AG09309 (cell line): ENCODE data around the gene S100G.

Experiments
- DNase-seq: peaks from one replicate; pipeline ENCODE4 v3.0.0-alpha.2; 2010; ENCODE audit warnings: low read depth
- H3K4me3 ChIP-seq: 2 replicates; pipeline ENCODE4 v1.5.1; 2011; ENCODE audit warnings: mild to moderate bottlenecking, low read depth, low read length, moderate library complexity; ENCODE audit not compliant: control insufficient read depth
- TF ChIP-seq, protein P1 (sequence below): IDR thresholded peaks from 2 replicates; pipeline ENCODE4 v1.5.1; 2011; ENCODE audit warnings: mild to moderate bottlenecking, low read depth, low read length, inconsistent platforms; ENCODE audit not compliant: insufficient read depth, control insufficient read depth; ENCODE audit errors: missing control alignments

Gene S100G

DNA sequence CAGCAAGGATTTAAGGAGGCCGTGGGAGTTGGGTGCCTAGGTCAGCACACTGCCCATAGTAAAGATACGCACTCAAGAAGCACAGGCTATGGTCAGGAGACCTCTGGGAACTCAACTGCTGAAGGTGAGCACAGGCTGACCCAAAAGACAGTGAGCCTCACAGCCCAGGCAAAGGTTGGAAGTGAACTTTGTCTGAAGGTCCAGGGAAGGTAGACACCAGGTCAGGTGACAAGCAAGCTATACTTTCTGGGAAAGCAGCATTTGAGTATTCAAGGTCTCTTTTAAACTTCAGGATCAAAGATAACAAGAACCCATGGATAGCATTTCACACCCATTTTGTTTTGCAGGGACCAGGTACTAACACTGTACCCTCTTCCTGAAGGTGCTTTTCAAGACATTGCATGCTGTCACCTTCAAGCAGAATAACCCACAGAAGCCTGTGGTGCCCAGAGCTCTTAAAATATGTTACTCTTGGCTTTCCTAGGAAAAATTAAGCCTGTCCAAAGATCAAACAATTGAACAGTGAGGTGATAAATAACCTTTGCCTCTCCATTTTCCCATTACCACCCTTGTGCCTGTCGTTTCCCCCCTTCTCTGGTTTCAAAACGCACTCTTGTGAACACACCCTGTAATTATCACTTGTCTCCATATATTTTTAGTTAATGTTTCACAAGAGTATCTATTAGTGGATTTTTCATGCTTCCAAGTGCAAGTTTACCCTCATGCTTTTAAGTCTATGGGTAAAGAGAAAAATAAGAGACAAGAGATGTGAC, 3.4 kb upstream of the S100G start:
- TF ChIP-seq, protein P1, sequence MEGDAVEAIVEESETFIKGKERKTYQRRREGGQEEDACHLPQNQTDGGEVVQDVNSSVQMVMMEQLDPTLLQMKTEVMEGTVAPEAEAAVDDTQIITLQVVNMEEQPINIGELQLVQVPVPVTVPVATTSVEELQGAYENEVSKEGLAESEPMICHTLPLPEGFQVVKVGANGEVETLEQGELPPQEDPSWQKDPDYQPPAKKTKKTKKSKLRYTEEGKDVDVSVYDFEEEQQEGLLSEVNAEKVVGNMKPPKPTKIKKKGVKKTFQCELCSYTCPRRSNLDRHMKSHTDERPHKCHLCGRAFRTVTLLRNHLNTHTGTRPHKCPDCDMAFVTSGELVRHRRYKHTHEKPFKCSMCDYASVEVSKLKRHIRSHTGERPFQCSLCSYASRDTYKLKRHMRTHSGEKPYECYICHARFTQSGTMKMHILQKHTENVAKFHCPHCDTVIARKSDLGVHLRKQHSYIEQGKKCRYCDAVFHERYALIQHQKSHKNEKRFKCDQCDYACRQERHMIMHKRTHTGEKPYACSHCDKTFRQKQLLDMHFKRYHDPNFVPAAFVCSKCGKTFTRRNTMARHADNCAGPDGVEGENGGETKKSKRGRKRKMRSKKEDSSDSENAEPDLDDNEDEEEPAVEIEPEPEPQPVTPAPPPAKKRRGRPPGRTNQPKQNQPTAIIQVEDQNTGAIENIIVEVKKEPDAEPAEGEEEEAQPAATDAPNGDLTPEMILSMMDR: no peak
- no peak for DNase-seq
- no peak overlapping the region for H3K4me3 ChIP-seq

DNA sequence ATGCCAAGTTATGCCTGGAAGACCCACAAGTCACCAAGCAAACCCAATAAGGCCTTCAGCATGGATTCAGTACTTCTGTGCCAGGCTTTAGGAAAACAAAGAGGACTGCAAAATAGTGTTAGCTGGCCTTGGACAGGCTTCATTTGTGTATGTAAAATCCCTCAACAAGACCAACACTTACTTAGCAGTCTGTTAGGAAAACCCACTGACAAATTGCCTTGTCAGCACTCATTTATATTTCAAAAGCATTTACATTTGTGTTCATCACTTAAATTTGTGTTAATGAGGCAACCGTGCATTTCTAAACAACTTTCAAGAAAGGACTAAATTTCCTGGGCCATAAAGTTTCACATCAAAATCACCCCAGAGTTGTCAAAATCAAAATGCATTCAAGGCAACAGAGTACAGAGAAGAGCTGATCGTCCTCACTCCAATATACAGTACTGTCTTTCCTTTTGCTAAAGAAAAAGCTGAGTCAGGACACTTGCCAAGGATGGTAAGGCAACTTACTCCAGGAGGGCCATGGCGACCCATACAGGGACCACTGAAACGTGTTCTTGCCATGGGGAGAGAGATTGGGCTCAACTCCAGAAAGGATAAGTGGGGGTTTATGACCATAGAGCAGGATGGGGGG, 1.6 kb downstream of the S100G start:
- TF ChIP-seq, protein P1: no peak
- no peak overlapping the region for H3K4me3 ChIP-seq
- DNase-seq: no peak

DNA sequence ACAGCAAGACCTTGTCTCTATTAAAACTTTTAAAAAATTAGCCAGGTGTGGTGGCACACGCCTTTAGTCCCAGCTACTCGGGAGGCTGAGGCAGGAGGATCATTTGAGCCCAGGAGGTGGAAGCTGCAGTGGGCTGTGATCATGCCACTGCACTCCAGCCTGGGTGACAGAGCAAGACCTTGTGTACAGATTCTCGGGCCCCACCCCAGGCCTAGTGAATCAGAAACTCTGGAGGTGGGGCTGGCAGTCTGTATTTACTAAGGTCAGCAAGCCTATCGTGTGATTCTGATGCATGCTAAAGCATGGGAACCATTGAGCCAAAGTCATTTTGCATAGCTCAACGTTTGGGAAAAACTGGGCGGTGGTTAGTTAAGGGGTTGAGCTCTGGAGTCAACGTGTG, 3.5 kb downstream of the S100G start:
- no peak overlapping the region for H3K4me3 ChIP-seq
- TF ChIP-seq, protein P1: no peak
- no peak for DNase-seq

DNA sequence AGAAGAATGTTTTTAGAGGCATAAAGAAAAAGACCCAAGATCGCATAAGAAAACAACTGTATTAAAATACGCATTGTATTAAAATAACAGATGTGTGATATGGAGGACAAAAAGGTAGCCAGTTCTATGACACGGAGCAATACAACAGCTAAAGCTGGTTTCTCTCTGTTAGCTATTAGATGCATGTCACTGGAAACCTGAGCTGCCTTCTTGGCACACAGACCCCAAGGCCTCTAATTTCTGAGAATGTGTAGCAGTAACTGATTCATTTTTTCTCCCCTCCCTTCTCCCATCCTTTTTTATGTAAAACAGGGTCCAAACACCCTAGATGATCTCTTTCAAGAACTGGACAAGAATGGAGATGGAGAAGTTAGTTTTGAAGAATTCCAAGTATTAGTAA, 4.1 kb downstream of the S100G start:
- TF ChIP-seq, protein P1: no peak
- no peak overlapping the region for H3K4me3 ChIP-seq
- no peak for DNase-seq

DNA sequence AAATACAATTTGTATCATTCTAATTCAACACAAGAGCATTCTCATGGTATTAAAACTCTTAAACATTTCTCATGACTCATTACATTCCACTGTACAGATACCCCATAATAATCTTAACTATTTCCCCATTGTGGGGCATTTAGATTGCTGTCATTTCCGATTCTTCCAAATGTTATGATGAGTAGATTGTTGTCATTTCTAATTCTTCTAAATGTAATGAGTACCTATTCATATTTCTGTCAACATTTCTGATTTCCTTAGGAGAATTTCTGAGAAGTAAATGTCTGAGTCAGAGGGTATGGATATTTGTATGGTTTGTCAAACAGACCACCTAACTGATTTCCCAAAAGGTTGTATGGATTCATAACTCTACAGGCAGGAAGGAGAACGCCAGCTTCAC, 8.3 kb downstream of the S100G start:
- no peak for DNase-seq
- TF ChIP-seq, protein P1: no peak
- no peak overlapping the region for H3K4me3 ChIP-seq

DNA sequence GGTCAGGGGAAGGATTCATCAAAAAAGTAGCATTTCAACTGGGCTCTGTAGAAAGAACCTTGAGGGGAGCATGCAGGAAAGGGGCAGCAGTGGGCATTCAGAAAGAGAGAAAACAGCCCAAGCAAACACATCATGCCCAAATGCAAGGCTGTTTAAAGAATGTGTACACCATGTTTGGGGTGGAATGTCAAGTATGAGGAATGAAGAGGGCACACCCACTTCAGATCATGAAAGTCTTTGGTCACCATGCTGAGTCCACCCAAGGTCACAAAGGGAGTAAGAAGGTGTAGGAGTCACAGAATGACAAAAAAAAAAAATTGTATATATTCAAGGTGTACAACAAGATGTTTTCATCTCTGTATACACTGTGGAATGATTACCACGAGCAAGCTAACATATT, 9.4 kb downstream of the S100G start:
- no peak overlapping the region for H3K4me3 ChIP-seq
- TF ChIP-seq, protein P1: no peak
- no peak for DNase-seq

DNA sequence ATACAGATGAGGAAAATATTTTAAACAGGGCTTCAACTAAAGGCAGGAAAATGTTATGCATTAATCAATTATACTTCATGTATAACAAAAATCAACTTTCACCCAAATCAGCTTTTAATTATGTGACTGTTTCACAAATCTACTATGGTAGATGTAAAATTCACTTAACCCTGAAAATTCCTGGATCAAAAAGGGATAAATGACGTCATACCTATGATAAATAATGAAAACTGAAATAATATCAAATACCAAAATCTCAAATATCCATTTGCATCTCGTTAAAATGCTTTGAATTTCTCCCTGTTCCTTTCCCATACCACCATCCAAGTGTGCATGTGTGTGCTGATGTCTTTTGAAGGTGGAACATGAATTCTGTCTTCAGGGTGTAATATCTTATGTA, 11.5 kb downstream of the S100G start:
- TF ChIP-seq, protein P1: no peak
- no peak for DNase-seq

More for the DNA sequence above, 11.5 kb downstream of the S100G start:
- no peak overlapping the region for H3K4me3 ChIP-seq
